Panc1 (cell line): Measurements from ENCODE around the gene TTC13. TPM values are rescaled to one million over a fixed set of nuclear protein-coding genes. Genes with fewer than 3 reads are reported as not detected.
A peak's percentile ranks its signal among the peaks of the same experiment; 100 is the strongest.

Source experiments
- ATAC-seq: fragments of 200-7000 bp; cut with Tn5 transposase; 2 replicates; pipeline ENCODE4 v1.9.1; 2020; ENCODE audit warnings: mild to moderate bottlenecking, moderate library complexity
- BruUV-seq: library from RNA; stranded (reverse); fragments of 400-500 nt; replicated peaks from 2 replicates; lab custom pipeline; 2021; lab: Mats Ljungman, UMichigan
- CTCF ChIA-PET: fragments of 300-600 bp; sonication (Branson Sonifier 250); formaldehyde crosslinking; loops from one replicate; lab custom pipeline; 2022; ENCODE audit warnings: antibody characterized with exemption; lab: Charles Lee
- POLR2A ChIA-PET: fragments of 300-600 bp; sonication (Branson Sonifier 250); formaldehyde crosslinking; loops from one replicate; lab custom pipeline; 2022; ENCODE audit warnings: antibody characterized with exemption; lab: Charles Lee
- DNase-seq: peaks from one replicate; pipeline ENCODE4 v3.0.0-alpha.2; 2010; ENCODE audit warnings: low read depth, low spot score
- H3K27ac ChIP-seq: 2 replicates; pipeline ENCODE4 v1.5.1; 2011; ENCODE audit warnings: mild to moderate bottlenecking, low read length, inconsistent platforms
- H3K27me3 ChIP-seq: fragments of 200-500 bp; sonication (Bioruptor generic); 2 replicates; pipeline ENCODE4 v1.6.0; 2014; ENCODE audit warnings: low read length, inconsistent platforms; ENCODE audit not compliant: control insufficient read depth, insufficient read depth
- H3K36me3 ChIP-seq: fragments of 200-500 bp; sonication (Bioruptor generic); 2 replicates; pipeline ENCODE4 v1.5.1; 2014; ENCODE audit warnings: inconsistent platforms, mild to moderate bottlenecking, low read length, moderate library complexity; ENCODE audit not compliant: control insufficient read depth, insufficient read depth
- H3K4me1 ChIP-seq: 2 replicates; pipeline ENCODE4 v1.5.1; 2011; ENCODE audit warnings: inconsistent platforms, mild to moderate bottlenecking, low read length, moderate library complexity; ENCODE audit not compliant: control insufficient read depth, insufficient read depth
- H3K4me3 ChIP-seq, 2 experiments: 2 replicates each; pipeline ENCODE4 v1.5.1; 2011 to 2012; ENCODE audit warnings: low read depth in 2 of 2, low read length in 2 of 2, mild to moderate bottlenecking in 2 of 2, inconsistent platforms in 1 of 2, moderate library complexity in 1 of 2
- H3K9me3 ChIP-seq: fragments of 200-500 bp; sonication (Bioruptor generic); 2 replicates; pipeline ENCODE4 v1.5.1; 2014; ENCODE audit warnings: low read depth, mild to moderate bottlenecking, inconsistent platforms, low read length, moderate library complexity; ENCODE audit not compliant: control insufficient read depth, insufficient read depth
- POLR2AphosphoS5 ChIP-seq: IDR thresholded peaks from 2 replicates; pipeline ENCODE4 v1.6.1; 2012; ENCODE audit warnings: mild to moderate bottlenecking, low read depth, low read length, moderate library complexity
- SIN3A ChIP-seq: IDR thresholded peaks from 2 replicates; pipeline ENCODE4 v1.6.1; 2012; ENCODE audit warnings: low read depth, mild to moderate bottlenecking, low read length, moderate library complexity, borderline replicate concordance; ENCODE audit not compliant: insufficient read depth
- TCF7L2 ChIP-seq: IDR thresholded peaks from 2 replicates; pipeline ENCODE4 v1.6.1; 2011; ENCODE audit warnings: mild to moderate bottlenecking, low read depth, low read length, inconsistent platforms
- in situ Hi-C: cut with HindIII; loops from 2 replicates; pipeline ENCODE4 v1.10.0; 2016; ENCODE audit warnings: low sequenced_read_pairs, low pct_unique_long_range_greater_than_20kb
- intact Hi-C: fragments of 100-400 bp; cut with micrococcal nuclease; formaldehyde crosslinking; loops from one replicate; pipeline ENCODE4 v1.10.0; 2022; ENCODE audit not compliant: unreplicated experiment
- total RNA-seq: library from RNA; stranded (reverse); gene quantifications from one replicate; pipeline ENCODE4 v1.2.1, GENCODE V29; 2021; ENCODE audit not compliant: unreplicated experiment
- TF ChIP-seq, protein P1 (sequence below): fragments of 450-650 bp; IDR thresholded peaks from 2 replicates; pipeline ENCODE4 v1.5.1; 2017; ENCODE audit warnings: mild to moderate bottlenecking
- TF ChIP-seq, protein P2 (sequence below), 2 experiments: IDR thresholded peaks; 2 replicates each; pipeline ENCODE4 v1.6.1; 2011 to 2012; ENCODE audit warnings: low read depth in 2 of 2, control low read depth in 1 of 2, low read length in 1 of 2, mild to moderate bottlenecking in 1 of 2, moderate library complexity in 1 of 2; ENCODE audit not compliant: insufficient read depth in 1 of 2

Gene TTC13
- total RNA-seq, 1 experiment from 2014 or later: 19.0 TPM

DNA sequence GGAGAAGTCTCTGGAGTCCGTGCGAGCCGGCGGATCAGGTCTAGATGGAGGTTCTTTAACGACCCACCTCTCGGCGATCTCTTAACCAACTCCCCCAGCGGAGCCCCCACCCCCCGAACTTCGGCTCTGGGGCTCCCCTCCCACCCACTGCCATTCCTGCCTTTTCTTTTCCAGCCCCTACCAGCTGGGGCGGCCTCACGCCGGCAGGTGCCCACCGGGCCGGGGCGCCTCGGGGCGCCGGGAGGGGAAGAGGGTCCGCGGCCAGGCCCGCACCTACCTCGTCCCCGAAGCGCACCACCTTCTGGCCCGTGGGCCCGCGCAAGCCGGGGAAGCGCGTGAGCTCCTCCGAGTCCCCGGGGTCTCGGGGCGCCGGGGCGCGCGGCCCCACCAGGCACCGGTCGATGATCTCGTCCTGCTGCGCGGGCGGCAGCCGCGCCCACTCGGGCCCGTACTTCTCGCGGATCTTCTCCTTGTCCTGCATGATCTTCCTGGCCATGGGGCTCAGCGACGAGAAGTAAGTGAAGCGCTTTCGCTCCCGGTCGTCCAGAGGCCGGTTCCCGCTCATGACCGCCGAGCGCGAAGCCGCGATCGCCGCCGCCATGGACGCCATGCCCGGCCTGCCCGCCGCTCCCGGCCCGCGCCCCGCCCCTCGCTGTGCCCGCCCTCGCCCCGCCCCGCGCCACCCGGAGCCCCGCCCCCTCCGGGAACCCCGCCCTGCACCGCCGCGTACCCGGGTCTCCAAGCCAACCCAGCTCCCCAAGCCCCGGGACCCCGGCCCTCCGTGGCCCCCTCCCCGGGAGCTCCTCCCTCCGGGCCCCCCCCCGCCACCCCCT, 110.5 kb downstream of the TTC13 start, which contains the start of gene C1orf198:
Gene C1orf198 (minus strand): TSS at position 619 of the 833 bp plus-strand sequence. CDS start 9 bp downstream, at position 610.
- H3K27me3 ChIP-seq: no peaks in the 10 kb centered on the region
- H3K9me3 ChIP-seq: no peaks in the 10 kb centered on the region
- in situ Hi-C loops (no loop called here), intact Hi-C loops (no loop called here)
- POLR2A ChIA-PET: interaction anchor here (0.7 kb wide), 1 partner anchor 1309 kb away, joined by 3 read pairs; the partner anchor contains the start of gene ABCB10
- H3K27ac ChIP-seq: peak within 1 kb of the TSS; percentile 87
- TF ChIP-seq, protein P1, sequence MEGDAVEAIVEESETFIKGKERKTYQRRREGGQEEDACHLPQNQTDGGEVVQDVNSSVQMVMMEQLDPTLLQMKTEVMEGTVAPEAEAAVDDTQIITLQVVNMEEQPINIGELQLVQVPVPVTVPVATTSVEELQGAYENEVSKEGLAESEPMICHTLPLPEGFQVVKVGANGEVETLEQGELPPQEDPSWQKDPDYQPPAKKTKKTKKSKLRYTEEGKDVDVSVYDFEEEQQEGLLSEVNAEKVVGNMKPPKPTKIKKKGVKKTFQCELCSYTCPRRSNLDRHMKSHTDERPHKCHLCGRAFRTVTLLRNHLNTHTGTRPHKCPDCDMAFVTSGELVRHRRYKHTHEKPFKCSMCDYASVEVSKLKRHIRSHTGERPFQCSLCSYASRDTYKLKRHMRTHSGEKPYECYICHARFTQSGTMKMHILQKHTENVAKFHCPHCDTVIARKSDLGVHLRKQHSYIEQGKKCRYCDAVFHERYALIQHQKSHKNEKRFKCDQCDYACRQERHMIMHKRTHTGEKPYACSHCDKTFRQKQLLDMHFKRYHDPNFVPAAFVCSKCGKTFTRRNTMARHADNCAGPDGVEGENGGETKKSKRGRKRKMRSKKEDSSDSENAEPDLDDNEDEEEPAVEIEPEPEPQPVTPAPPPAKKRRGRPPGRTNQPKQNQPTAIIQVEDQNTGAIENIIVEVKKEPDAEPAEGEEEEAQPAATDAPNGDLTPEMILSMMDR: no peak
- TF ChIP-seq SIN3A (0 out of 2 replicates have a peak, but pooled peaks have one; percentile 63), TCF7L2 (no peak), POLR2AphosphoS5 (0 out of 2 replicates have a peak, but pooled peaks have one; percentile 45)
- TF ChIP-seq, protein P2, sequence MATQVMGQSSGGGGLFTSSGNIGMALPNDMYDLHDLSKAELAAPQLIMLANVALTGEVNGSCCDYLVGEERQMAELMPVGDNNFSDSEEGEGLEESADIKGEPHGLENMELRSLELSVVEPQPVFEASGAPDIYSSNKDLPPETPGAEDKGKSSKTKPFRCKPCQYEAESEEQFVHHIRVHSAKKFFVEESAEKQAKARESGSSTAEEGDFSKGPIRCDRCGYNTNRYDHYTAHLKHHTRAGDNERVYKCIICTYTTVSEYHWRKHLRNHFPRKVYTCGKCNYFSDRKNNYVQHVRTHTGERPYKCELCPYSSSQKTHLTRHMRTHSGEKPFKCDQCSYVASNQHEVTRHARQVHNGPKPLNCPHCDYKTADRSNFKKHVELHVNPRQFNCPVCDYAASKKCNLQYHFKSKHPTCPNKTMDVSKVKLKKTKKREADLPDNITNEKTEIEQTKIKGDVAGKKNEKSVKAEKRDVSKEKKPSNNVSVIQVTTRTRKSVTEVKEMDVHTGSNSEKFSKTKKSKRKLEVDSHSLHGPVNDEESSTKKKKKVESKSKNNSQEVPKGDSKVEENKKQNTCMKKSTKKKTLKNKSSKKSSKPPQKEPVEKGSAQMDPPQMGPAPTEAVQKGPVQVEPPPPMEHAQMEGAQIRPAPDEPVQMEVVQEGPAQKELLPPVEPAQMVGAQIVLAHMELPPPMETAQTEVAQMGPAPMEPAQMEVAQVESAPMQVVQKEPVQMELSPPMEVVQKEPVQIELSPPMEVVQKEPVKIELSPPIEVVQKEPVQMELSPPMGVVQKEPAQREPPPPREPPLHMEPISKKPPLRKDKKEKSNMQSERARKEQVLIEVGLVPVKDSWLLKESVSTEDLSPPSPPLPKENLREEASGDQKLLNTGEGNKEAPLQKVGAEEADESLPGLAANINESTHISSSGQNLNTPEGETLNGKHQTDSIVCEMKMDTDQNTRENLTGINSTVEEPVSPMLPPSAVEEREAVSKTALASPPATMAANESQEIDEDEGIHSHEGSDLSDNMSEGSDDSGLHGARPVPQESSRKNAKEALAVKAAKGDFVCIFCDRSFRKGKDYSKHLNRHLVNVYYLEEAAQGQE (IDR thresholded peaks at IDR 0.05; ENCODE audit: insufficient read depth in 1 of 2, low read depth in 2 of 2, low read length in 1 of 2): no peak
- no TSS peak for BruUV-seq
- peaks cover 30% of the 10 kb centered on the region for H3K4me1 ChIP-seq
- peak within 1 kb of the TSS; percentile 84 to 89 for H3K4me3 ChIP-seq
- ATAC-seq (peak; percentile 92), DNase-seq (no peak)
- CTCF ChIA-PET: no interaction called here
- no peaks in the 10 kb centered on the region; the same call in 1 of the 2 replicates for H3K36me3 ChIP-seq

DNA sequence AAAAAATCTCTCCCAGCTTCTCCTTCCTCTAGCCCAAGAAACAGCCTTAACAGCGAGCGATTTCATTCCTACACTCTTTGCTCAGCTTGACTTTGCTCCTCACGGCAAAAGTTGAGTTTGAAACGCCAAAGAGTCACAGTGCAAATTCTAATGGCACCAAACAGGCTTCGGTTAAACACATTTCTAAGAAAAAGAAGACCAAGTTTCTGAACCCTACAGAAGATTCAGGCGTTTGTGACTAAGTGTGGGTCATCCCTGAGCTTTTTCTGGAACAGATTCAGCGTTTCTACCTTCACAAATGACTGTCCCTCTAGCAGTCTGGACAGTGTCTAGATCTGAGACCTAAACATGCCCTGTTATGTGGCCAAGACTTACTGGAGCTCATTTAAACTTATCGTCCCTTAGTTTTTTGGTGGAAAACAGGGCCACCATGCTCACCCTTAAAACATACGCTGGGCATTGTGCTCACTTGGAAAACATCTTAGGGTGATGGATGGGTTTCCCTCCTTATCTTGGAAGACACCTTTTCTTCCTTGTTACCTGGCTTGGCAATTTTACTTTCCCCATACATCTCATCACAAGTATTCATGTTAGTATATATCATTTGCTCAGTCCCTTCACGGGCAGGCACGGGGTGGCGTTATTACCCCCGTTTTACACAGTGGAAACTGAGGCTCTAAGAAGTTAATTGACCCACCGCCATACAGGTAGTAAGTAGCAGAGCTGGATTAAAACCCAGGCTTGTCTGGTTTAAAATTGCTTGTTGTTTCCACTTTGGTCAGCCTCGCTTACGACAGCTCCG, 111.4 kb downstream of the TTC13 start:
- Histone ChIP-seq H3K27ac (peak overlapping the region; percentile 82), H3K4me1 (peaks cover 30% of the 10 kb centered on the region), H3K36me3 (no peaks in the 10 kb centered on the region; the same call in 1 of the 2 replicates), H3K4me3 (peak overlapping the region; percentile 84 to 89), H3K27me3 (no peaks in the 10 kb centered on the region), H3K9me3 (no peaks in the 10 kb centered on the region)
- TSS peak; percentile 75 for BruUV-seq
- intact Hi-C loops (no loop called here), in situ Hi-C loops (no loop called here)
- ChIA-PET CTCF (interaction anchor here (0.6 to 0.8 kb wide), 2 partner anchors 60 to 250 kb away, joined by 3 to 4 read pairs; no protein-coding TSS in a partner anchor), POLR2A (interaction anchor here (0.7 kb wide), 1 partner anchor 1309 kb away, joined by 3 read pairs; the partner anchor contains the start of gene ABCB10)
- no peak for TF ChIP-seq SIN3A
- no peak for TF ChIP-seq TCF7L2
- no peak for TF ChIP-seq POLR2AphosphoS5
- TF ChIP-seq, protein P1: no peak
- TF ChIP-seq, protein P2 (IDR thresholded peaks at IDR 0.05; ENCODE audit: insufficient read depth in 1 of 2, low read depth in 2 of 2, low read length in 1 of 2): no peak
- DNase-seq (no peak), ATAC-seq (no peak)
